Fibroblast of villous mesenchyme (primary cell): ENCODE measurements around the gene PCMTD2. TPM values are rescaled to one million over a fixed set of nuclear protein-coding genes. Genes with fewer than 3 reads are reported as not detected.

ENCODE experiments used
- DNase-seq: peaks from one replicate; pipeline ENCODE4 v3.0.0-alpha.2; 2010; ENCODE audit warnings: low read depth
- H3K4me3 ChIP-seq: 2 replicates; pipeline ENCODE4 v1.5.1; 2011; ENCODE audit warnings: low read depth, mild to moderate bottlenecking, low read length
- CTCF ChIP-seq: IDR thresholded peaks from 2 replicates; pipeline ENCODE4 v1.5.1; 2012; ENCODE audit warnings: low read depth, mild to moderate bottlenecking, low read length; ENCODE audit not compliant: insufficient read depth
- total RNA-seq: library from RNA; depleted of rRNA; stranded (reverse); fragments of >200 nt; gene quantifications from 2 replicates; pipeline ENCODE4 v1.2.3, GENCODE V29; 2012

PCMTD2 gene
- total RNA-seq, 1 donor, result 54.0 TPM

DNA sequence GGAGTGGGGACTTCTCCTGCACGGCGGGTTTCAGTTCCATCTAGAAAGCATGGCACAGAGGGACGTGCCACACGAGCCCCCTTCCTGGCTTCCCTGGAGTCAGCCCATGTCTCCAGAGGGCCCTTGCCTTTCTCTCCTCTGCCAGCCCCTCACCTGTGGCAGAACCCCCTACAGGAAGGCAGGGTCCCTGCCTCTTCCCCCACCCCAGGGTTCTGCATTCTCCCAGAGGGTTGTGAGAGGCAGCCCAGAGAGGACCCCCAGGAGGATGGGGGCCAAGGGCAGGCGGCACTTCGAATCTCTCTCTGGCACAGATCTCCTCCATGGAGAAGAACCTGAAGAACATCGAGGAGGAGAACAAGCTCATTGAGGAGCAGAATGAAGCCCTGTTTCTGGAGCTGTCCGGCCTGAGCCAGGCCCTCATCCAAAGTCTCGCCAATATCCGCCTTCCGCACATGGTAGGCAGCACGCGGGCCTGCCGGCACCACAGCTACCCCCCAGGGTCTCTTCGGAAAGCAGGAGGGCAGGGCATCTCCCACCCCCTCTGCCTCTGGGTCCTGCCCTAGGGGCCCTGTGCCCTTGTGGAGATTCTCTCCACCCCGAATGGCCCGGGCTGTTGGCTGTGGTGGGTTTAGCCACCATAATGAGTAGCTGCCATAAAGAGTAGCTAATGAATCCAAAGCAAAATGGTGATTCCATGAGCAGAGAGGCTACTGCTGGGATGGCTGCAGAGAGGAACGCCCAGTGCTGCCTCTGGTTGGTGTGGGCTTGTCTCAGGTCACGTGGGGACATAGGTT, 15.9 kb upstream of the PCMTD2 start:
- H3K4me3 ChIP-seq, result no peak overlapping the region
- DNase-seq, result no peak
- no peak for TF ChIP-seq CTCF

GRCh38 chr20:64240243-64241015, 15.1 kb upstream of the PCMTD2 start:
- TF ChIP-seq CTCF, result no peak
- no peak for DNase-seq
- H3K4me3 ChIP-seq, result no peak overlapping the region

GRCh38 chr20:64241061-64241460, 14.5 kb upstream of the PCMTD2 start:
- no peak for TF ChIP-seq CTCF
- H3K4me3 ChIP-seq, result no peak overlapping the region
- no peak for DNase-seq

DNA sequence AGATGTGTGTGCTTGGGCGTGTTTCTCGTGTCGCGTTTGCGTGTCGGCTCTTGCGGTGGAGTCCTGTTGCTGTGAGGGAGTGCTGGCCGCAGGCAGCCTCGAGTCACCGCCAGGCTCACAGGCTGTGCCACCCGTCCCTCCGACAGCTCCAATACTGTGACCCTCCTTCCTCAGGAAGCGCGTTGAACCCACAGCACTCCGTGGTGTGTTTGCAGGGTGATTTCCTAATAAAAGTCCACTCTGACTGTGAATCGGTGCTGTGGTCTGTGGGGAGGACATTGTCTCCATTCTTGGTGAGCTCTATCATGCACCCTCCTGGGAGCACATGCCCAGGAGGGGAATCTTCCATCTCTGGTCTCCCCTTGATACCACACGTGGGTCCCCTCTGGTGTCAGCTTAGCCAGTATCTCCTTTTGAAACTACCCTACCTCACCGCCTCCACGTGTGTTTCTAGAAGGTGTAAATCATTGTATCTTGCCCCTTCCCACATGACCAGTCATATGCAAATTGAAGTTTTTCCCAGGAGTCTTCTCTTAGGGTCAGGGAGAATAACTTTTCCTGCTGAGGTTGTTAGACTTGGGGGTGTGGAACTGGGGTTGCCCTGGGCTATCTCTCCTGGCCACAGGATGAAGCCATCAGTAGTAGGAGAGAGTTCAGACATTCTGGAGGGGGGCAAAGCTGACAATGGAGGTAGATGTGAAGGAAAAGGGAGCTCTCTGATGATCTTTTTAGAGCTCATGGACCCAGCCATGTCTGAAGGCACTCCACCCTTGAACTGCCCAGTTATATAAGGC, 13.3 kb upstream of the PCMTD2 start:
- TF ChIP-seq CTCF, result no peak
- H3K4me3 ChIP-seq, result no peak overlapping the region
- DNase-seq, result no peak

DNA sequence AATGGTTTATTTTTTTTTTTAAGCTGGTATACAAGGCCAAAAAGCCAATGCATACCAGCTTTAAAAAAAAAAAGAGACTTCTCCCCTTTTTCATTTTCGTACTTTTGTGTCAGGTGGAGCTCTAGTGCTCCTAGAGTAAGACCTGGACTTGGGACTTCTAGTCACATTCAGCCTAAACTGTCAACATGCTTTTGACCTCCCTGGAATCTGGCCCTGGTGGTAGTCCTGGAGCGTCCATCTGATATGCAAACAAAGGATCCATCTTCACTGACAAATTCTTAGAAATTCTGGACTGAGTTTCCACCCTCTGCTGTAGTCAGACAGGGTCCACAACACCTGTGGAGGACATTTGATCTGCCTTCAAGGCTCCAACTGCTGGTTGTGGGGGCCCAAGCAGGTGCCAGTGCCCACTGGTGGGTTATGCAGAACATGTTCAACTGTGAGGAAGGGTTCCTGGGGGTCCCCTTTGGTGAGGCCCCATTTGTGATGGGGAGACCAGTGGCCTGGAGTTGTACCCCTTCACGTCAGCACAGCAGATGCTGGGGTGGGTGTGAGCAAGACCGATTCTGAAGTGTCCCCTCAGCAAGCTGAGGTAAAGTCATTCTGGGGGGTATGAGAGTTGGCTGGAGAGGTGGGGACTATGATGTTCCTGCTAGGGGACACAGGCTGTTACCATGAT, 12.6 kb upstream of the PCMTD2 start:
- H3K4me3 ChIP-seq, result no peak overlapping the region
- TF ChIP-seq CTCF, result no peak
- no peak for DNase-seq

- TF ChIP-seq CTCF, result no peak
- DNase-seq, result no peak
- no peak overlapping the region for H3K4me3 ChIP-seq
Observed at GRCh38 chr20:64244281-64244805, 11.2 kb upstream of the PCMTD2 start.
